GM12878 (cell line): Measurements from ENCODE around the gene SERBP1.

ENCODE experiments used
- ASH2L ChIP-seq: fragments of 300-600, 200-600 bp; sonication (generic); IDR thresholded peaks from 2 replicates; pipeline ENCODE4 v1.6.1; 2017; ENCODE audit warnings: low read depth, mild to moderate bottlenecking, borderline replicate concordance
- CHD1 ChIP-seq: IDR thresholded peaks from 2 replicates; pipeline ENCODE4 v1.6.1; 2012; ENCODE audit warnings: low read depth, low read length, improper control_type of control experiment
- EZH2 ChIP-seq: IDR thresholded peaks from 2 replicates; pipeline ENCODE4 v1.6.1; 2012; ENCODE audit warnings: low read depth, mild to moderate bottlenecking, control low read depth, inconsistent platforms, low read length, borderline replicate concordance; ENCODE audit not compliant: control insufficient read depth
- HCFC1 ChIP-seq: fragments of 150-350 bp; IDR thresholded peaks from 2 replicates; pipeline ENCODE4 v1.6.1; 2014; ENCODE audit warnings: low read length
- HDAC6 ChIP-seq: fragments of 200-600 bp; sonication (generic); IDR thresholded peaks from one replicate; pipeline ENCODE4 v1.8.0; 2017; ENCODE audit warnings: antibody characterized with exemption; ENCODE audit not compliant: unreplicated experiment
- JUND ChIP-seq: IDR thresholded peaks from 2 replicates; pipeline ENCODE4 v1.6.1; 2012; ENCODE audit warnings: low read depth, mild to moderate bottlenecking, low read length, improper control_type of control experiment, moderate library complexity
- NFIC ChIP-seq: IDR thresholded peaks from 2 replicates; pipeline ENCODE4 v1.6.1; 2012; ENCODE audit warnings: low read depth, mild to moderate bottlenecking, inconsistent platforms, low read length, moderate library complexity
- NR2C2 ChIP-seq: IDR thresholded peaks from 2 replicates; pipeline ENCODE4 v1.6.1; 2011; ENCODE audit warnings: borderline replicate concordance, low read depth; ENCODE audit not compliant: control insufficient read depth, insufficient read length
- PAX8 ChIP-seq: fragments of 450-650 bp; IDR thresholded peaks from 2 replicates; pipeline ENCODE4 v1.6.1; 2017; ENCODE audit warnings: mild to moderate bottlenecking, moderate library complexity
- POLR2A ChIP-seq: IDR thresholded peaks from 2 replicates; pipeline ENCODE4 v1.6.1; 2011; ENCODE audit warnings: low read depth, mild to moderate bottlenecking, low read length
- SUZ12 ChIP-seq: fragments of 200-600 bp; sonication (generic); IDR thresholded peaks from one replicate; pipeline ENCODE4 v1.6.1; 2018; ENCODE audit warnings: antibody characterized with exemption, mild to moderate bottlenecking; ENCODE audit not compliant: unreplicated experiment
- TCF12 ChIP-seq: IDR thresholded peaks from 2 replicates; pipeline ENCODE4 v1.6.1; 2011; ENCODE audit warnings: low read depth, mild to moderate bottlenecking, low read length
- TF ChIP-seq, protein P1 (sequence below): fragments of 450-650 bp; IDR thresholded peaks from 2 replicates; pipeline ENCODE4 v1.6.1; 2016; ENCODE audit warnings: mild to moderate bottlenecking, moderate library complexity, borderline replicate concordance
- TF ChIP-seq, protein P2 (sequence below), 3 experiments: IDR thresholded peaks in 2 of 3; conservative IDR thresholded peaks in 1 of 3; 2 replicates each; pipeline ENCODE4 v1.5.1; 2011; ENCODE audit warnings: low read depth in 3 of 3, low read length in 3 of 3, mild to moderate bottlenecking in 3 of 3, control low read depth in 2 of 3, moderate library complexity in 2 of 3, inconsistent platforms in 1 of 3, mixed read lengths in 1 of 3; ENCODE audit not compliant: control insufficient read depth in 2 of 3, insufficient read depth in 1 of 3; ENCODE audit errors: extremely low read depth in 1 of 3

DNA sequence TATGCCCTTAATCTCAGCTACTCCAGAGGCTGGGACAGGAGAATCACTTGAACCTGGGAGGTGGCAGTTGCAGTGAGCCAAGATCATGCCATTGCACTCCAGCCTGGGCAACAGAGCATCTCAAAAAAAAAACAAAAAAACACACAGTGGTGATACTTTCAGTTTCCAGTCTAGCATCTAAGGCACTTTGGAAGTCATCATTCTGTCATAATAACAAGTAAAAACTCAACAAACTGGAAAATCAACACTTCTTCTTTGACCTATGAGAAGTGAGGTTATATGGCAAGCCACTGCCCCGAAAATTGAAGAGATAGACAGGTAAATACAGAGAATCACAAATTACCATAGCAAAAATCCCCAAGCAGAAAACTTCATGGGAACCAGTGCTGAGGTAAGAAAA, 70.6 kb downstream of the SERBP1 start:
- TF ChIP-seq HCFC1 = no peak
- no peak for TF ChIP-seq TCF12
- TF ChIP-seq PAX8 = no peak
- no peak for TF ChIP-seq HDAC6
- TF ChIP-seq, protein P1, sequence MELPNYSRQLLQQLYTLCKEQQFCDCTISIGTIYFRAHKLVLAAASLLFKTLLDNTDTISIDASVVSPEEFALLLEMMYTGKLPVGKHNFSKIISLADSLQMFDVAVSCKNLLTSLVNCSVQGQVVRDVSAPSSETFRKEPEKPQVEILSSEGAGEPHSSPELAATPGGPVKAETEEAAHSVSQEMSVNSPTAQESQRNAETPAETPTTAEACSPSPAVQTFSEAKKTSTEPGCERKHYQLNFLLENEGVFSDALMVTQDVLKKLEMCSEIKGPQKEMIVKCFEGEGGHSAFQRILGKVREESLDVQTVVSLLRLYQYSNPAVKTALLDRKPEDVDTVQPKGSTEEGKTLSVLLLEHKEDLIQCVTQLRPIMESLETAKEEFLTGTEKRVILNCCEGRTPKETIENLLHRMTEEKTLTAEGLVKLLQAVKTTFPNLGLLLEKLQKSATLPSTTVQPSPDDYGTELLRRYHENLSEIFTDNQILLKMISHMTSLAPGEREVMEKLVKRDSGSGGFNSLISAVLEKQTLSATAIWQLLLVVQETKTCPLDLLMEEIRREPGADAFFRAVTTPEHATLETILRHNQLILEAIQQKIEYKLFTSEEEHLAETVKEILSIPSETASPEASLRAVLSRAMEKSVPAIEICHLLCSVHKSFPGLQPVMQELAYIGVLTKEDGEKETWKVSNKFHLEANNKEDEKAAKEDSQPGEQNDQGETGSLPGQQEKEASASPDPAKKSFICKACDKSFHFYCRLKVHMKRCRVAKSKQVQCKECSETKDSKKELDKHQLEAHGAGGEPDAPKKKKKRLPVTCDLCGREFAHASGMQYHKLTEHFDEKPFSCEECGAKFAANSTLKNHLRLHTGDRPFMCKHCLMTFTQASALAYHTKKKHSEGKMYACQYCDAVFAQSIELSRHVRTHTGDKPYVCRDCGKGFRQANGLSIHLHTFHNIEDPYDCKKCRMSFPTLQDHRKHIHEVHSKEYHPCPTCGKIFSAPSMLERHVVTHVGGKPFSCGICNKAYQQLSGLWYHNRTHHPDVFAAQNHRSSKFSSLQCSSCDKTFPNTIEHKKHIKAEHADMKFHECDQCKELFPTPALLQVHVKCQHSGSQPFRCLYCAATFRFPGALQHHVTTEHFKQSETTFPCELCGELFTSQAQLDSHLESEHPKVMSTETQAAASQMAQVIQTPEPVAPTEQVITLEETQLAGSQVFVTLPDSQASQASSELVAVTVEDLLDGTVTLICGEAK = no peak
- TF ChIP-seq NR2C2 = no peak
- TF ChIP-seq SUZ12 = no peak
- TF ChIP-seq, protein P2, sequence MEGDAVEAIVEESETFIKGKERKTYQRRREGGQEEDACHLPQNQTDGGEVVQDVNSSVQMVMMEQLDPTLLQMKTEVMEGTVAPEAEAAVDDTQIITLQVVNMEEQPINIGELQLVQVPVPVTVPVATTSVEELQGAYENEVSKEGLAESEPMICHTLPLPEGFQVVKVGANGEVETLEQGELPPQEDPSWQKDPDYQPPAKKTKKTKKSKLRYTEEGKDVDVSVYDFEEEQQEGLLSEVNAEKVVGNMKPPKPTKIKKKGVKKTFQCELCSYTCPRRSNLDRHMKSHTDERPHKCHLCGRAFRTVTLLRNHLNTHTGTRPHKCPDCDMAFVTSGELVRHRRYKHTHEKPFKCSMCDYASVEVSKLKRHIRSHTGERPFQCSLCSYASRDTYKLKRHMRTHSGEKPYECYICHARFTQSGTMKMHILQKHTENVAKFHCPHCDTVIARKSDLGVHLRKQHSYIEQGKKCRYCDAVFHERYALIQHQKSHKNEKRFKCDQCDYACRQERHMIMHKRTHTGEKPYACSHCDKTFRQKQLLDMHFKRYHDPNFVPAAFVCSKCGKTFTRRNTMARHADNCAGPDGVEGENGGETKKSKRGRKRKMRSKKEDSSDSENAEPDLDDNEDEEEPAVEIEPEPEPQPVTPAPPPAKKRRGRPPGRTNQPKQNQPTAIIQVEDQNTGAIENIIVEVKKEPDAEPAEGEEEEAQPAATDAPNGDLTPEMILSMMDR (IDR thresholded peaks at IDR 0.05 in 2 of 3, conservative IDR thresholded peaks at IDR 0.05 in 1 of 3; ENCODE audit: control insufficient read depth in 2 of 3, extremely low read depth in 1 of 3, insufficient read depth in 1 of 3, low read depth in 3 of 3, low read length in 3 of 3) = no peak
- no peak for TF ChIP-seq ASH2L
- TF ChIP-seq EZH2 = no peak
- TF ChIP-seq POLR2A = no peak
- no peak for TF ChIP-seq CHD1
- TF ChIP-seq JUND = no peak
- no peak for TF ChIP-seq NFIC
